Measurements from ENCODE around the gene SS18. TPM values are rescaled to one million over a fixed set of nuclear protein-coding genes. Genes with fewer than 3 reads are reported as not detected.

The SS18 gene, protein sequence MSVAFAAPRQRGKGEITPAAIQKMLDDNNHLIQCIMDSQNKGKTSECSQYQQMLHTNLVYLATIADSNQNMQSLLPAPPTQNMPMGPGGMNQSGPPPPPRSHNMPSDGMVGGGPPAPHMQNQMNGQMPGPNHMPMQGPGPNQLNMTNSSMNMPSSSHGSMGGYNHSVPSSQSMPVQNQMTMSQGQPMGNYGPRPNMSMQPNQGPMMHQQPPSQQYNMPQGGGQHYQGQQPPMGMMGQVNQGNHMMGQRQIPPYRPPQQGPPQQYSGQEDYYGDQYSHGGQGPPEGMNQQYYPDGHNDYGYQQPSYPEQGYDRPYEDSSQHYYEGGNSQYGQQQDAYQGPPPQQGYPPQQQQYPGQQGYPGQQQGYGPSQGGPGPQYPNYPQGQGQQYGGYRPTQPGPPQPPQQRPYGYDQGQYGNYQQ
- 45.8 to 57.8 TPM (median 52.3 TPM) in 5 replicates for total RNA-seq (2022; extraction: Qiagen RNA extraction)

DNA sequence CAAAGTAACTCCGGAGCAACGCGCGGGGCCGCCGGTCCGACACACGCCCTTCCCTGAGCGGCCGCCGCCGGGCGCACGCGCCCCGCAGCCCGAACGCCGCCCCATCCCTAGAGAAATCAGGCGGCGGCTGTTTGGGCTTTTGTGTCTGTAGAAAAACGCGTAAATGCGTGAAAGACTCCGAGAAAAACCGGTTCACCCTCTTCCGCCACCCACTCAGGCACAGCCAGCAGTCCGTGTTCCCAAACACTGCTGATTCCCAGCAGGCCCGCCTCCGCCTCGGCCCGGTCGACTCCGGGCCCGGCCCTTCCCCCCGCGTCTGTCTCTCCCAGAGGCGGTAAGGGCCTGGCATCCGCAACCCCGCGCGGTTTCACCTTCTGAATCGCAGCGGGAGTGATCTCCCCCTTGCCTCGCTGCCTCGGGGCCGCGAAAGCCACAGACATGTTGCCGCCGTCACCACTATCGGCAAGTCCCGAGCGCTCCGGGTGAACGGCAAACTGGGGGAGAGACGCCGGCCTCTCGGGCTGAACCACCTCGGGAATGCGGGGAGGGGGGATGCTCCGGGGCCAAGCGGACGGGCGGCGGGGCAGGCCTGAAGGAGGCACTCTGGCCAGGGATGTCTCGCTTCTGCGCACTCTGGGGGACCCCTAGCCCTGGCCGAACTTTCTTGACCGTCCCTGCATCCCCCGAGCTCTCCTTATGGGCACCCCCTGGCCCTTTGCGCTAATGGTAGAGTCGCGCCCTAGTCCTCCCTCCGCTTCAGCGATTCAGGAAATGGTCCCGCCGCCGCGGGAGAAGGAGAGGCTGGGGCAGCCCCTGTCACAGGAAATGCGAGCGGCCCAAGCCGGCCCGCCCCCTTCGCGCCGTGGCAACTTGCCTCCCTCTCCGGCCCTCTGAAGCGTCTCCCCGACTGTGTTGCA, at the start of gene SS18:
SS18 (minus strand) TSS at position 484 of the 917 bp plus-strand sequence; CDS start at position 440, 44 bp downstream.

DNA sequence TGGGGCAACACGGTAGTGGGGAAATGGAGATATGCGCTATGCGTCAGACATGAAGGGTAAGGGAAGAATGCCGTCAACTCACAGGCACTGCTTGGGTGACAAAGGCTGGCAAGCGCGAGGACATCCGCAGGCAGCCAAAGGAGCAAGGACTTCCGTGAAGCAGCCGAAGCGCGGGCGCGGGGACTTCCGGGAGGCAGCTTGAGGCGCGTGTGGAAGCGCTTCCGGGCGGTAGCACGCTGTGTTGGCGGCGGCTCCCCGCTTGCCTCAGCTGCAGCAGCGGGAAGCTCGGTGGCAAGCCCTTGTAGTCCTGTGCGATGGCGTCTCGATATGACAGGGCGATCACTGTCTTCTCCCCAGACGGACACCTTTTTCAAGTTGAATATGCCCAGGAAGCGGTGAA, 43.2 kb upstream of the SS18 start, which contains the start of gene PSMA8:
PSMA8 (plus strand) TSS at position 218 of the 400 bp plus-strand sequence; CDS start at position 315, 97 bp downstream.

Other genes with a start within 250 kb of the SS18 start
- gene PSMA8, start 43.3 kb upstream of the SS18 start, total RNA-seq (2022; extraction: Qiagen RNA extraction) = not detected in 5 replicates
- 4.4 to 5.1 TPM (median 4.6 TPM) in 5 replicates for gene TAF4B, start 135.8 kb upstream of the SS18 start, total RNA-seq (2022; extraction: Qiagen RNA extraction)

Data from A549 treated with CORT108297 at 1 μM for 4 hours (cell line).